Measurements from ENCODE around the gene RNF19B. TPM values are rescaled to one million over a fixed set of nuclear protein-coding genes. Genes with fewer than 3 reads are reported as not detected.
A peak's percentile ranks its signal among the peaks of the same experiment; 100 is the strongest.

The RNF19B gene
- total RNA-seq, 1 donor from 2014 or later, result 24.6 TPM

DNA sequence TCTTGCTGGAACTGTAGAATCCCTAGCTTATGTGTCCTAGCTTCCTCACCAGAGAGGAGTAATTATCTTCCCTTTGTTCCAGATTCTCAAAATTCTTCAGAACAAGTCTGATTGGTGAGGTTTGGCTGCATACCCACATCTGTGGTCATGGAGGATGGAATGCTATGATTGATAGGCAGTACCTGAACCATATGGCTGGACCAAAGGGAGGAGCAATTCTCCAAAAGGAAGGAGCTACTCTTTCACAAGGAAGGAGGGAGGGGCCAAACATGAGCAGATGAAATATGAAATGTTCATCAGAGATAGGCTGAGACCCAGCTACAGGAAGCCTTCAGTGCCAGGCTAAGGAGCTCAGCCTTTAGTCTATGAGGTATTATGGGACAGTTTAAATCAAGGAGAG, 5.0 kb upstream of the RNF19B start:
- Histone ChIP-seq H3K9me3 (no peaks in the 10 kb centered on the region), H3K4me1 (peaks cover 11% of the 10 kb centered on the region), H3K36me3 (no peaks in the 10 kb centered on the region), H3K4me3 (no peak overlapping the region), H3K27me3 (no peaks in the 10 kb centered on the region), H3K27ac (no peak overlapping the region)
- intact Hi-C loops (cut with DNase I), result no loop called here
- DNase-seq (ENCODE audit: extremely low spot score in 2 of 2), result no peak
- TF ChIP-seq POLR2A (IDR thresholded peaks at IDR 0.05), result no peak
- TF ChIP-seq, protein P1, sequence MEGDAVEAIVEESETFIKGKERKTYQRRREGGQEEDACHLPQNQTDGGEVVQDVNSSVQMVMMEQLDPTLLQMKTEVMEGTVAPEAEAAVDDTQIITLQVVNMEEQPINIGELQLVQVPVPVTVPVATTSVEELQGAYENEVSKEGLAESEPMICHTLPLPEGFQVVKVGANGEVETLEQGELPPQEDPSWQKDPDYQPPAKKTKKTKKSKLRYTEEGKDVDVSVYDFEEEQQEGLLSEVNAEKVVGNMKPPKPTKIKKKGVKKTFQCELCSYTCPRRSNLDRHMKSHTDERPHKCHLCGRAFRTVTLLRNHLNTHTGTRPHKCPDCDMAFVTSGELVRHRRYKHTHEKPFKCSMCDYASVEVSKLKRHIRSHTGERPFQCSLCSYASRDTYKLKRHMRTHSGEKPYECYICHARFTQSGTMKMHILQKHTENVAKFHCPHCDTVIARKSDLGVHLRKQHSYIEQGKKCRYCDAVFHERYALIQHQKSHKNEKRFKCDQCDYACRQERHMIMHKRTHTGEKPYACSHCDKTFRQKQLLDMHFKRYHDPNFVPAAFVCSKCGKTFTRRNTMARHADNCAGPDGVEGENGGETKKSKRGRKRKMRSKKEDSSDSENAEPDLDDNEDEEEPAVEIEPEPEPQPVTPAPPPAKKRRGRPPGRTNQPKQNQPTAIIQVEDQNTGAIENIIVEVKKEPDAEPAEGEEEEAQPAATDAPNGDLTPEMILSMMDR (IDR thresholded peaks at IDR 0.05), result no peak
- no peak for TF ChIP-seq POLR2AphosphoS5 (IDR thresholded peaks at IDR 0.05; ENCODE audit: insufficient read depth in 1 of 2, low read depth in 1 of 2)

DNA sequence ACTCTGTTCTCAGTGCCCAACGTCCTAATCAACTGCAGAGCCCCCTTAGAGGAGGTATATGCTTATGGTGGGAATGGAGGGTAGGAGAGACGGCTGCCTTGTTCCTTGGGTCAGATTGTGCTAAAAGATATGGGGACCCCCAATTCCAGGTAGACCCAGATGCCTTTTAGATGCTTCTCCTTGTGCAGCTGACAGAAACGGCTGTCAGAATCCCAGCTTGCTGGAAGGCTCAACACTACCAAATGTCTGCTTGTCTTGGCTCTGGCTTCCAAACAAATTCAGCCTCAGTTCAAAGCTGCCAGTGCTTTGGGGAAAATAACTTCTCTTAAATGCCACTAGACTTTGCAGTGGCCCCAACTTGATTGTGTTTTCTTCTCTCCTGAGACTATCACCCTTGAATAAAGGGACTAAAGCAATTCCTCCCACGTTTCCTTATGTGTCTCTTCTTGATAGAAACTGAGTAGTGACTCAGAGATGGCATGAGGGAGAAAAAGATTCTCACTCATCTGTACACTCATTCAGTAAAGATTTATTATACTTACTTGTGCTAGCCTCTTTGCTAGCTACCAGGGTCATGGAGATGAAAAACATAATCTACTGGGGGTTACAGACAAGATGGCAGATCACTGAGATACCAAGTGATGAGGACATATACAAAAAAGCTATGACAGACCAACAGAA, 3.4 kb upstream of the RNF19B start:
- no peak overlapping the region for H3K27ac ChIP-seq
- no peak overlapping the region for H3K4me3 ChIP-seq
- H3K27me3 ChIP-seq, result no peaks in the 10 kb centered on the region
- H3K36me3 ChIP-seq, result no peaks in the 10 kb centered on the region
- no peaks in the 10 kb centered on the region for H3K9me3 ChIP-seq
- intact Hi-C loops (cut with DNase I), result no loop called here
- TF ChIP-seq POLR2A (IDR thresholded peaks at IDR 0.05) (no peak), POLR2AphosphoS5 (IDR thresholded peaks at IDR 0.05; ENCODE audit: insufficient read depth in 1 of 2, low read depth in 1 of 2) (no peak)
- TF ChIP-seq, protein P1 (IDR thresholded peaks at IDR 0.05), result no peak
- H3K4me1 ChIP-seq, result peaks cover 12% of the 10 kb centered on the region
- no peak for DNase-seq (ENCODE audit: extremely low spot score in 2 of 2)

DNA sequence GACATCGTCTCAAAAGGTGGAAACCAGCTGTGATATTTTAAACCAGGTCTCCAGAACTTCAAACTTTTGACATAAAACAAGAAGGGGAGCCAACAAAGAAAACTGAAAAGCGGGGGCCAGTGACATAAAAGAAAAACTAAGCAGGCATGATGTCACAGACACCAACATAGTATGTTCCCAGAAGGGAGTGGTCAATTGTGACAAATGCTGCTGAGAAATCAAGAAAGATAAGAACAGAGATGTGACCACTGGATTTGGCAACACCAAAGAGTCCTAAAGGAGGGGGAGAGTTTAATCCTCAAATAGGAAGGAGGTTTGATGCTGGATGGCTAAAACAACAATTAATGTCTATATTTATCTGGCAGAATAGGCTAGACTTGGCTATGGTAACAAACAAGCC, 2.3 kb upstream of the RNF19B start:
- H3K9me3 ChIP-seq, result no peaks in the 10 kb centered on the region
- H3K4me3 ChIP-seq, result no peak overlapping the region
- peaks cover 14% of the 10 kb centered on the region for H3K4me1 ChIP-seq
- TF ChIP-seq POLR2AphosphoS5 (IDR thresholded peaks at IDR 0.05; ENCODE audit: insufficient read depth in 1 of 2, low read depth in 1 of 2), result no peak
- TF ChIP-seq, protein P1 (IDR thresholded peaks at IDR 0.05), result no peak
- intact Hi-C loops (cut with DNase I), result no loop called here
- H3K27ac ChIP-seq, result no peak overlapping the region
- H3K36me3 ChIP-seq, result no peaks in the 10 kb centered on the region
- H3K27me3 ChIP-seq, result no peaks in the 10 kb centered on the region
- no peak for DNase-seq (ENCODE audit: extremely low spot score in 2 of 2)

DNA sequence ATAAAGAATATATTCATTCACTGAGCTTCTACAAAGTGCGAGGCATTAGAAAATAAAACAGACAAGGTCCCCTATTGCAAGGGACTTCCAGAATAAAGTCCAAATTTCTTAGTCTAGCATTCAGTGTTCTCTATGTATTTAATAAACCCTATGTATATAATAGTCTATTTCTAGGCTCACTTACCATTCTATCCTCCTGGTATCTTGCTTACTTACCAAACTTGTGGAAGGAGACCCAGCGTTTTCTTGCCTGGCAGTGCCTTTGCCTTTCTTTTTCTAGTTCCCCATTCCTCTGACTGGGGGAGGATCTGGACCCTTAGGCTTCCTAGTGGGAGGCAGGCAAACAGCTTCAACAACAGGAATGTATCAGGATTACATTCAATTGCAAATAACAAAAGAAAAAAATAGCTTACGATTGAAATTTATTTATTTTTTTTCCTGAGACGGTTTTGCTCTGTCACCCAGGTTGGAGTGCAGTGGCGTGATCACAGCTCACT, 690 bp upstream of the RNF19B start:
- Histone ChIP-seq H3K27ac (peak overlapping the region; percentile 92), H3K4me3 (peak overlapping the region; percentile 96 to 99), H3K27me3 (no peaks in the 10 kb centered on the region), H3K9me3 (no peaks in the 10 kb centered on the region), H3K4me1 (peaks cover 30% of the 10 kb centered on the region), H3K36me3 (no peaks in the 10 kb centered on the region)
- DNase-seq (ENCODE audit: extremely low spot score in 2 of 2), result no peak
- TF ChIP-seq, protein P1 (IDR thresholded peaks at IDR 0.05), result no peak
- TF ChIP-seq POLR2AphosphoS5 (IDR thresholded peaks at IDR 0.05; ENCODE audit: insufficient read depth in 1 of 2, low read depth in 1 of 2), result no peak
- TF ChIP-seq POLR2A (IDR thresholded peaks at IDR 0.05), result no peak
- intact Hi-C loops (cut with DNase I), result no loop called here

DNA sequence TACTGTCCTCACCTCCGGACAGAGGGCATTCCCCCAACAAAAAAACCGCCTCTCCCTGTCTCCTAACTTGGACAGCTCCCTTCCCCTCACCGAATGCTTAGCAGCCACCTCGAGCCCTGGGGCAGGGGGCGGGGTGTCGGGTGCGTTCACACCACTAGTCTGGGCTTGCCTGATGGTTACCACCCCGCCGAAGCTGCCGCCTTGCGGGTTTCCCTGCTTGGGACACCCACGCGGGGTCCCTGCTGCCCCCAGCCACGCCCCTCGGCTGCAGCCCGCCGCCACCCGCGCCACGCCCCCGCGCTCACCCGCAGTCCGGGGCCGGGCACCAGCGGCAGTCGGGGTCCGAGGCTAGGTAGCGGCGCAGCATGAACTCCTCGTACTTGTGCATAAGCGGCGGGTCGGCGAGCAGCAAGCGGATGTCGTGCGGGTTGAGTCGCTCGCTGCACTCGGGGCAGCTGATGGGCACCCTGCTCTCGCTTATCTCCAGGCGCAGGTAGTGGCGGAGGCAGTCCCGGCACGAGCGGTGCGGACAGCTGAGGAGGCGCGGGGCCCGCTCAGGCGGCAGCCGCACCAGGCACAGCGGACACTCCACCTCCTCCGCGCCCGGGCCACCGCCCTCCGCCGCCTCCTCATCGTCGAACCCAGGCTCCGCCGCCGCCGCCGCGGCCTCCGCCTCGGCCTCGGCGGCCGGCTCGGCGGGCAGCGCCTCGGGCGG, 706 bp downstream of the RNF19B start:
- TF ChIP-seq, protein P1 (IDR thresholded peaks at IDR 0.05), result peak in 1 of 3 experiments; percentile 15
- no peak for TF ChIP-seq POLR2A (IDR thresholded peaks at IDR 0.05)
- TF ChIP-seq POLR2AphosphoS5 (IDR thresholded peaks at IDR 0.05; ENCODE audit: insufficient read depth in 1 of 2, low read depth in 1 of 2), result peak; percentile 28 to 48
- Histone ChIP-seq H3K4me1 (peaks cover 34% of the 10 kb centered on the region), H3K9me3 (no peaks in the 10 kb centered on the region), H3K27me3 (no peaks in the 10 kb centered on the region), H3K36me3 (no peaks in the 10 kb centered on the region), H3K27ac (peak overlapping the region; percentile 92), H3K4me3 (peak overlapping the region; percentile 96 to 99)
- no peak for DNase-seq (ENCODE audit: extremely low spot score in 2 of 2)
- intact Hi-C loops (cut with DNase I), result no loop called here

Measured in vagina (tissue), 2 donors.